HFFc6 (cell line): ENCODE results near the gene HEATR3. TPM values are rescaled to one million over a fixed set of nuclear protein-coding genes. Genes with fewer than 3 reads are reported as not detected.

Experiments
- DNase-seq: peaks from one replicate; pipeline ENCODE4 v3.0.0-alpha.2; 2018
- H3K27ac Mint-ChIP-seq: 2 replicates; pipeline ENCODE4 v1.8.0; 2020; ENCODE audit warnings: mild to moderate bottlenecking, mixed read lengths
- H3K27me3 Mint-ChIP-seq: 2 replicates; pipeline ENCODE4 v1.8.0; 2021; ENCODE audit warnings: mild to moderate bottlenecking, moderate library complexity, mixed read lengths; ENCODE audit not compliant: insufficient read depth
- H3K36me3 Mint-ChIP-seq: 2 replicates; pipeline ENCODE4 v1.8.0; 2021; ENCODE audit warnings: low read depth, mixed read lengths
- H3K4me1 Mint-ChIP-seq: 2 replicates; pipeline ENCODE4 v1.8.0; 2020; ENCODE audit warnings: low read depth, mixed read lengths
- H3K4me3 Mint-ChIP-seq: 2 replicates; pipeline ENCODE4 v1.8.0; 2020; ENCODE audit warnings: mild to moderate bottlenecking, moderate library complexity, mixed read lengths
- H3K9me3 Mint-ChIP-seq: 2 replicates; pipeline ENCODE4 v1.8.0; 2020; ENCODE audit warnings: mild to moderate bottlenecking, mixed read lengths
- total RNA-seq, 6 experiments: library from RNA; stranded (reverse); fragmentation: NEBNext Ultra II Directional; extraction: Animal tissue kit (Norgen Biotek cat#: 25700); gene quantifications; 2 replicates in 1 of 6; 3 replicates in 5 of 6; pipeline ENCODE4 v1.2.3, GENCODE V29; 2021
- TF ChIP-seq, protein P1 (sequence below): fragments of 200-600 bp; sonication (generic); IDR thresholded peaks from 2 replicates; pipeline ENCODE4 v1.5.0; 2021; ENCODE audit warnings: antibody characterized with exemption, mild to moderate bottlenecking

HEATR3 gene
- total RNA-seq, 6 experiments from 2014 or later = 17.2 to 23.8 (median 19.6) TPM

DNA sequence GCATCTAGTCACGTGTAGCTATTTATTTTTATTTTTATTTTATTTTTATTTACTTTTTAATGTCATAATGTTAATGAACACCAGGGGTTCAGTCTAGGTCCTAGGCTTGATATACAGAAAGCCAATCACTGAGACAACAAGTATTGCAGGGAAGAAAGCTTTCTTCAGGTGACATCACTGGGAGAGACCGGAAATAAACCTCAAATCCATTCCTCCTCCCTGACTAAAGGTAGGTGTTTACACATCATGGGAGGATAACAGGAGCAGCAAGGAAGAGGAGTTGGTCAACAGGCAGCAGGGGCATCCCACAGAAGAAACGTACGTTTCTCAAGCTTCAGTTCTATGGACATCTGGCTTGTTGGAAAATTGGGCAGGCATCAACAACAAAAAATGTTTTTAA is 9.5 kb upstream of the HEATR3 start:
- H3K36me3 Mint-ChIP-seq = 0 out of 2 replicates have a peak, but pooled peaks cover 4% of the 10 kb centered on the region
- no peaks in the 10 kb centered on the region; the same call in 1 of the 2 replicates for H3K4me1 Mint-ChIP-seq
- no peak overlapping the region for H3K27ac Mint-ChIP-seq
- H3K9me3 Mint-ChIP-seq = peaks cover 7% of the 10 kb centered on the region
- TF ChIP-seq, protein P1, sequence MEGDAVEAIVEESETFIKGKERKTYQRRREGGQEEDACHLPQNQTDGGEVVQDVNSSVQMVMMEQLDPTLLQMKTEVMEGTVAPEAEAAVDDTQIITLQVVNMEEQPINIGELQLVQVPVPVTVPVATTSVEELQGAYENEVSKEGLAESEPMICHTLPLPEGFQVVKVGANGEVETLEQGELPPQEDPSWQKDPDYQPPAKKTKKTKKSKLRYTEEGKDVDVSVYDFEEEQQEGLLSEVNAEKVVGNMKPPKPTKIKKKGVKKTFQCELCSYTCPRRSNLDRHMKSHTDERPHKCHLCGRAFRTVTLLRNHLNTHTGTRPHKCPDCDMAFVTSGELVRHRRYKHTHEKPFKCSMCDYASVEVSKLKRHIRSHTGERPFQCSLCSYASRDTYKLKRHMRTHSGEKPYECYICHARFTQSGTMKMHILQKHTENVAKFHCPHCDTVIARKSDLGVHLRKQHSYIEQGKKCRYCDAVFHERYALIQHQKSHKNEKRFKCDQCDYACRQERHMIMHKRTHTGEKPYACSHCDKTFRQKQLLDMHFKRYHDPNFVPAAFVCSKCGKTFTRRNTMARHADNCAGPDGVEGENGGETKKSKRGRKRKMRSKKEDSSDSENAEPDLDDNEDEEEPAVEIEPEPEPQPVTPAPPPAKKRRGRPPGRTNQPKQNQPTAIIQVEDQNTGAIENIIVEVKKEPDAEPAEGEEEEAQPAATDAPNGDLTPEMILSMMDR = peak; percentile 15; the same call in 1 of the 2 replicates
- no peak for DNase-seq
- no peak overlapping the region for H3K4me3 Mint-ChIP-seq
- peaks cover 7% of the 10 kb centered on the region for H3K27me3 Mint-ChIP-seq

DNA sequence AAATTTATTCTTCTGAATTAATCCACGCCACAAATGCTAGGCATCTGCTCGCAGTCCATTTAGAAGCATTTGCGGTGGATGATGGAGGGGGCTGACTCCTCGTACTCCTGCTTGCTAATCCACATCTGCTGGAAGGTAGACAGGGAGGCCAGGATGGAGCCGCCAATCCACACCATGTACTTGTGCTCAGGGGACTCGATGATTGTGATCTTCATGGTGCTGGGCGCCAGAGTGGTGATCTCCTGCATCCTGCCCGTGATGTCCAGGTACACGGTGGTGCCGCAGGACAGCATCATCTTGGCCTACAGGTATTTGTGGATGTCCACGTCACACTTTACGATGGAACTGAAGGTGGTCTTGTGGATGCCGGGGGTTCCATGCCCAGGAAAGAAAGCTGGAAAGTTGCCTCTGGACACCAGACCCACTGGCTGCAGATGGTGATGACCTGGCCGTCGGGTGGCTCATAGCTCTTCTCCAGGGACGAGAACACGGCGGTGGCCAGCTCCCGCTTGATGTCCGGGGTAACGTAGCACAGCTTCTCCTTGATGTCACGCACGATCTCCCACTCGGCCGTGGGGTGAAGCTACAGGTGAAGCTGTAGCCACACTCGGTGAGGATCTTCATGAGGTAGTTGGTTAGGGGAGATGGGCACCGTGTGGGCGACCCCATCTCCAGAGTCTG is 7.5 kb upstream of the HEATR3 start:
- H3K9me3 Mint-ChIP-seq = peaks cover 7% of the 10 kb centered on the region
- H3K4me3 Mint-ChIP-seq = no peak overlapping the region
- 0 out of 2 replicates have a peak, but pooled peaks cover 4% of the 10 kb centered on the region for H3K36me3 Mint-ChIP-seq
- H3K27me3 Mint-ChIP-seq = peaks cover 7% of the 10 kb centered on the region
- no peaks in the 10 kb centered on the region; the same call in 1 of the 2 replicates for H3K4me1 Mint-ChIP-seq
- DNase-seq = no peak
- H3K27ac Mint-ChIP-seq = no peak overlapping the region
- TF ChIP-seq, protein P1 = no peak

DNA sequence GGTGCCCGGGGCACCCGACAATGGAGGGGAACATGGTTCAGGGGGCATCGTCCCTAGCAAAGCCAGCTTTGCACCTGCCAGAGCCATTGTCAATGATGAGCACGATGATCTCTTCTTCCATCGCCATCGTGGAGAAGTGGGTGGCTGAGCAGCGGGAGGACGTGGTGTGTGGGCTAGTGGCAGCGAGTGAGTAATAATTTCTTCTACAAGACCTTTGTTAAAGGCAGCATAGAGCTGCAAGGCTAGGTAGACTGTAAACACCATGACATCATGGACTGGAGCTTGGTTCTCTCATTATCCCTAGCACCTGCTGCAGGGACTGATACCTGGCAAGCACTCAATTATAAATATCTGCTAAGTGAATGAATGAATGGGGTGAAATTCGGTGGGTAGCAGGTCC is 6.7 kb upstream of the HEATR3 start:
- no peak overlapping the region for H3K27ac Mint-ChIP-seq
- H3K4me1 Mint-ChIP-seq = no peaks in the 10 kb centered on the region; the same call in 1 of the 2 replicates
- no peak overlapping the region for H3K4me3 Mint-ChIP-seq
- H3K9me3 Mint-ChIP-seq = peaks cover 7% of the 10 kb centered on the region
- H3K27me3 Mint-ChIP-seq = peaks cover 7% of the 10 kb centered on the region
- 0 out of 2 replicates have a peak, but pooled peaks cover 4% of the 10 kb centered on the region for H3K36me3 Mint-ChIP-seq
- TF ChIP-seq, protein P1 = no peak
- DNase-seq = no peak

DNA sequence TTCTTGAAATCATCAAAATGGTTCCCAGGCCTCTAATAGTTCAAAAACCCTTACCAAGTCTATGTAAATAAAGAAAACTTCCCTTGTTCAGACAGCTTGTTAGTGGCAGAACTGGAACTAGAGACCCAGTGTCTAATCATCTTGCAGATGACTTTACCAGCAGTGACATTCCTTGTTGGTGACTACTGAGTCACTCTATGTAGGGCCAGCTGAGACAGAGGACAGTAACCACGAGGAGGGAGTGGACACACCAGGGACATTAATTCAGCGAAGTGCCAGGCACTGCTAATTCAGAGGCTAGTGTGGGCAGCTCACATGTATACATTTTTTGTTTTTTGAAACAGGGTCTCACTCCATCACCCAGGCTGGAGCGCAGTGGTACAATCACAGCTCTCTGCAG is 6.1 kb upstream of the HEATR3 start:
- no peaks in the 10 kb centered on the region; the same call in 1 of the 2 replicates for H3K4me1 Mint-ChIP-seq
- TF ChIP-seq, protein P1 = no peak
- peaks cover 7% of the 10 kb centered on the region for H3K9me3 Mint-ChIP-seq
- no peak overlapping the region for H3K4me3 Mint-ChIP-seq
- H3K36me3 Mint-ChIP-seq = 0 out of 2 replicates have a peak, but pooled peaks cover 4% of the 10 kb centered on the region
- H3K27ac Mint-ChIP-seq = no peak overlapping the region
- DNase-seq = no peak
- peaks cover 7% of the 10 kb centered on the region for H3K27me3 Mint-ChIP-seq

DNA sequence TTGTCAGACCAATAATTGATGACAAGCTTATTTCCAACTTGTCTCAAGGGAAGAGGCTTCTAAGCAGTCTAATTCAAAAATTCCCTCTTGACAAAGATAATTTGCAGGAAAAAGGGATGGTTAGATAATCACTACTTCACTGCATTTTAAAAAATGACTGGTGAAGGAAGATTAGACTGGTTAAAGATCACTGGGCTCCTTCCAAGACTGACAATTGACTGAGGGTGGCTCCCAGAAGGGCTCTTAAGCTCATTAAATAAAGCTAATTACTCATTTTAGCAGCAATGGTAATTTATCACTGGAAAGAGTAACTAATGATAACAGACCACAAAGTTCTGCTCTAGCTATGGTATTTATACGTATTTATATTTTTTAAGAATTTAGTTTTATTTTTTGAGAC is 4.4 kb upstream of the HEATR3 start:
- Mint-ChIP-seq H3K36me3 (0 out of 2 replicates have a peak, but pooled peaks cover 2% of the 10 kb centered on the region), H3K27me3 (peaks cover 7% of the 10 kb centered on the region), H3K4me1 (no peaks in the 10 kb centered on the region; the same call in 1 of the 2 replicates), H3K9me3 (peaks cover 4% of the 10 kb centered on the region), H3K27ac (no peak overlapping the region), H3K4me3 (no peak overlapping the region)
- no peak for DNase-seq
- TF ChIP-seq, protein P1 = no peak
